ENCODE data around the gene MPHOSPH9.
"Not testable (repeated sequence)": the region's sequence is repeated elsewhere in the genome, so short reads cannot be mapped to it uniquely, and the experiment has no call there.

Gene MPHOSPH9

DNA sequence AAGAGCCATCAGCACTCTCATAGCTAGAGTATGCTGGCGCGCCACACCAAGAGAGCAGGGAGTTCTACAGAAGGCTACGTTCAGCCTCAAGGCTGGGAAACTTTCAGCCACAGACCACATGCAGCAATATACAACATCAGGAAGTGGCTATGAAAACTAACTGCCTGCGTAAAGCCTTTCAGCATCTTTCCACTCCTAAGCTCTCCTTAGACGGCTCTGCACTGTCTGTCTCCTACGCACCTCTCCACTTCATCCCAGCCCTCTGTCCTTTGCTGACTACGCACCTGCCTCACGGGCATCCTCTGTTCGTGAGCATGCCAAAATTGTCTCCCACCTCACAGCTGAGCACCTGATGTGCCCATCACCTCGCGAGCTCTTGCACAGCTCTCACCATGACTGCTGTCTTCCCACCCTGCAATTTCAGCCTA is 9.7 kb downstream of the MPHOSPH9 start:
- peaks cover 5% of the 10 kb centered on the region for H3K4me1 ChIP-seq
- no peak for DNase-seq
- TF ChIP-seq, protein P1, sequence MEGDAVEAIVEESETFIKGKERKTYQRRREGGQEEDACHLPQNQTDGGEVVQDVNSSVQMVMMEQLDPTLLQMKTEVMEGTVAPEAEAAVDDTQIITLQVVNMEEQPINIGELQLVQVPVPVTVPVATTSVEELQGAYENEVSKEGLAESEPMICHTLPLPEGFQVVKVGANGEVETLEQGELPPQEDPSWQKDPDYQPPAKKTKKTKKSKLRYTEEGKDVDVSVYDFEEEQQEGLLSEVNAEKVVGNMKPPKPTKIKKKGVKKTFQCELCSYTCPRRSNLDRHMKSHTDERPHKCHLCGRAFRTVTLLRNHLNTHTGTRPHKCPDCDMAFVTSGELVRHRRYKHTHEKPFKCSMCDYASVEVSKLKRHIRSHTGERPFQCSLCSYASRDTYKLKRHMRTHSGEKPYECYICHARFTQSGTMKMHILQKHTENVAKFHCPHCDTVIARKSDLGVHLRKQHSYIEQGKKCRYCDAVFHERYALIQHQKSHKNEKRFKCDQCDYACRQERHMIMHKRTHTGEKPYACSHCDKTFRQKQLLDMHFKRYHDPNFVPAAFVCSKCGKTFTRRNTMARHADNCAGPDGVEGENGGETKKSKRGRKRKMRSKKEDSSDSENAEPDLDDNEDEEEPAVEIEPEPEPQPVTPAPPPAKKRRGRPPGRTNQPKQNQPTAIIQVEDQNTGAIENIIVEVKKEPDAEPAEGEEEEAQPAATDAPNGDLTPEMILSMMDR (IDR thresholded peaks at IDR 0.05; ENCODE audit: low read depth, low read length): no peak
- no peaks in the 10 kb centered on the region for H3K27me3 ChIP-seq
- no peaks in the 10 kb centered on the region for H3K9me3 ChIP-seq
- H3K36me3 ChIP-seq: peaks cover 80% of the 10 kb centered on the region
- H3K4me3 ChIP-seq (ENCODE audit: low read depth, low read length): no peak overlapping the region

DNA sequence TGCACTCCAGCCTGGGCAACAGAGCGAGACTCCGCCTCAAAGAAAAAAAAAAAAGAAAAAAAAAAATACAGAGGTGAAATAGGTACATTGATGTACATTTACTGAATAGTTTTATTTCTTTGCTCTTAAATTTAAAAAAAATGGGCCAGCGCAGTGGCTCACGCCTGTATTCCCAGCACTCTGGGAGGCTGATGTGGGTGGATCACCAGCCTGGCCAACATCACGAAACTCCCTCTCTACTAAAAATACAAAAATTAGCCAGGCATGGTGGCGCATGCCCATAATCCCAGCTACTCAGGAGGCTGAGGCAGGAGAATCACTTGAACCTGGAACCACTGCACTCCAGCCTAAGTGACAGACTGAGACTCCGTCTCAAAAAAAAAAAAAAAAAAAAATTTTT is 25.1 kb downstream of the MPHOSPH9 start:
- not testable (repeated sequence) for H3K4me3 ChIP-seq (ENCODE audit: low read depth, low read length); H3K9me3 ChIP-seq; H3K27me3 ChIP-seq; DNase-seq; H3K4me1 ChIP-seq
- peaks cover 74% of the 10 kb centered on the region for H3K36me3 ChIP-seq

DNA sequence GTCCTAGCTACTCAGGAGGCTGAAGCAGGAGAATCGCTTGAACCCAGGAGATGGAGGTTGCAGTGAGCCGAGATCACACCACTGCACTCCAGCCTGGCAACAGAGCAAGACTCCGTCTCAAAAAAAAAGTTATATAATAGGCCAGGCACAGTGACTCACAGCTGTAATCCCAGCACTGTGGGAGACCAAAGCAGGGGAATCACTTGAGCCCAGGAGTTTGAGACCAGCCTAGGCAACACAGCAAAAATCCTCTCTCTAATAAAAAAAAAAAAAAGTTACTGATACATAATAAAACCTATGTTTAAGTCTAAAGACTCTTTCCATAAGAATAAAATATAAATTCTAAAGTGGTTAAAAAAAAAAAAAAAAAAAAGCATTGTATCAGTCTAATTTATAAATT is 26.1 kb downstream of the MPHOSPH9 start:
- peaks cover 77% of the 10 kb centered on the region for H3K36me3 ChIP-seq
- not testable (repeated sequence) for H3K27me3 ChIP-seq; H3K9me3 ChIP-seq; H3K4me1 ChIP-seq; H3K4me3 ChIP-seq (ENCODE audit: low read depth, low read length); DNase-seq

DNA sequence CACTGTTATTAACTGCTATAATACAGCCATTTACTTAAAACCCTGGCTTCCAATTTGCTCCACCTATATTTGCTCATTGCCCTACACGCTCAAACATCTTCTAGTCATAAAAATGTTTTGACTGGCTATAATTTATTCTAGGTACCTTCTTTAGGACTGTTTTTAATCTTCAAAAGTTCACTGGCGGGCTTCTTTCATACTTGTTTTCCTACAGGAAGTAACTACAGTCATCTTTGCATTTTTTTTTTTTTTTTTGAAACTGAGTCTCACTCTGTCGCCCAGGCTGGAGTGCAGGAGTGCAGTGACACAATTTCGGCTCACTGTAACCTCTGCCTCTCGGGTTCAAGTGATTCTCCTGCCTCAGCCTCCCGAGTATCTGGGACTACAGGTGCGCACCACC is 32.5 kb downstream of the MPHOSPH9 start:
- no peak overlapping the region for H3K4me3 ChIP-seq (ENCODE audit: low read depth, low read length)
- H3K4me1 ChIP-seq: no peaks in the 10 kb centered on the region
- DNase-seq: no peak
- TF ChIP-seq, protein P1 (IDR thresholded peaks at IDR 0.05; ENCODE audit: low read depth, low read length): no peak
- H3K36me3 ChIP-seq: peaks cover 68% of the 10 kb centered on the region
- no peaks in the 10 kb centered on the region for H3K27me3 ChIP-seq
- no peaks in the 10 kb centered on the region for H3K9me3 ChIP-seq

DNA sequence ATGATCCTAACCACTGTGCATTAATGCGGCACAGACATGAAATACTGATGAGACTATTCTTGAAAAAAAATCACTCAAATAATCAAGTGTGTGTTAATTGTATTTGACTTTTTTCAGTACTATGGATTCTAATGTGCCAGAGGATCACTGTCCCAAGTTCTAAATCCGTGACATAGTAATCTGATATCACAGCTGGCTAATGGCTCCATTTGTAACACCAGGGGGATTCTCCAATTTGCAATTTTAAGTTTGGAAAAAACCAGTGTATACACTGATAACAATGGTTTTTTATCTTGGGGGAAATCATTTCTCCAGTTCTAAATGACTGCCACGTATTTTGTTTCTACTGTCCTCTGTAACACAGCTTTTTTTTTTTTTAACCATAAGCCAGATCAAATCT is 33.0 kb downstream of the MPHOSPH9 start:
- no peaks in the 10 kb centered on the region for H3K27me3 ChIP-seq
- no peaks in the 10 kb centered on the region for H3K9me3 ChIP-seq
- TF ChIP-seq, protein P1 (IDR thresholded peaks at IDR 0.05; ENCODE audit: low read depth, low read length): no peak
- DNase-seq: no peak
- H3K4me1 ChIP-seq: no peaks in the 10 kb centered on the region
- no peak overlapping the region for H3K4me3 ChIP-seq (ENCODE audit: low read depth, low read length)
- peaks cover 67% of the 10 kb centered on the region for H3K36me3 ChIP-seq

DNA sequence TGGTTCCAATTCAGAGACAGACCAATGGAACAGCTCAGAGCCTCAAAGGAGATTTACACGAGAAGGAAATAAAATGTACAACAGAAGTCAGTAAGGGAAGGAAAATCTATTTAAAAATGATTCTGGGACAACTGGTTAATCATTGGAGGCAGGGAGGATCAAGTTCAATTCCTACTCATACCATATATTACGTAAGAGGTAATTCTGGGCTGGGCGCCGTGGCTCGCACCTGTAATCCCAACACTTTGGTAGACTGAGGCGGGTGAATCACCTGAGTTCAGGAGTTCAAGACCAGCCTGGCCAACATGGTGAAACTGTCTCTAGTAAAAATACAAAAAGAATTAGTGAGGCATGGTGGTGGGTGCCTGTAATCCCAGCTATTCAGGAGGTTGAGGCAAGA is 45.3 kb downstream of the MPHOSPH9 start:
- H3K9me3 ChIP-seq: no peaks in the 10 kb centered on the region
- H3K27me3 ChIP-seq: no peaks in the 10 kb centered on the region
- H3K4me3 ChIP-seq (ENCODE audit: low read depth, low read length): no peak overlapping the region
- no peak for DNase-seq
- H3K36me3 ChIP-seq: peaks cover 75% of the 10 kb centered on the region
- TF ChIP-seq, protein P1 (IDR thresholded peaks at IDR 0.05; ENCODE audit: low read depth, low read length): no peak
- H3K4me1 ChIP-seq: no peaks in the 10 kb centered on the region

DNA sequence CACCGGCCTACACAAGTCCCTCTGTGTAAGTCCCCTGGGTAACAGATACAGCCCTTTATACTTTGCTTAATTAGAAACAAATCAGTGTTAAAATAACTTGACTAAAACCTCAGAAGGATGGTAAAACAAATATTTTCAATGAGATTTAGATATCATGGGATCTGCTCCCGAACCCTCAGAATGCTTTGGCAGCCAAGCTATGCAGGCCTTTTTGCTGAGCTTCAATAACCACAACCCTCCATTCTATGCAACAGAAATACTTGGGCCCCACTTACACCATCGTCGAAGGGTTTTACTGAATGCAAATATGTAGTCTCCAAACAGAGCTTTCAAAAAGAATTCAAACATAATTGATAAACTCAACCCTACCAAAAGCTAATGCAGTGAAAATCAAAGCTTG is 52.8 kb downstream of the MPHOSPH9 start:
- TF ChIP-seq, protein P1 (IDR thresholded peaks at IDR 0.05; ENCODE audit: low read depth, low read length): no peak
- Histone ChIP-seq H3K4me3 (ENCODE audit: low read depth, low read length) (no peak overlapping the region), H3K27me3 (no peaks in the 10 kb centered on the region), H3K4me1 (no peaks in the 10 kb centered on the region), H3K9me3 (no peaks in the 10 kb centered on the region), H3K36me3 (peaks cover 60% of the 10 kb centered on the region)
- no peak for DNase-seq

Measured in BE2C (cell line).